RWPE2 (cell line): Measurements from ENCODE around the gene LONP1.

Experiments
- ATAC-seq: fragments of 200-7000 bp; cut with Tn5 transposase; 3 replicates; pipeline ENCODE4 v1.9.1; 2021; ENCODE audit warnings: low read depth
- DNase-seq: peaks from one replicate; pipeline ENCODE4 v3.0.0-alpha.2; 2020; ENCODE audit warnings: low spot score
- H3K27ac ChIP-seq: fragments of 450-650 bp; 2 replicates; pipeline ENCODE4 v1.5.1; 2017; ENCODE audit warnings: mild to moderate bottlenecking; ENCODE audit not compliant: poor library complexity, severe bottlenecking
- H3K27me3 ChIP-seq: fragments of 250-450 bp; sonication (Bioruptor Pico); 2 replicates; pipeline ENCODE4 v1.5.1; 2021; ENCODE audit warnings: mild to moderate bottlenecking, moderate library complexity; ENCODE audit not compliant: insufficient read depth, poor library complexity, severe bottlenecking
- H3K36me3 ChIP-seq: fragments of 250-450 bp; sonication (Bioruptor Pico); 2 replicates; pipeline ENCODE4 v1.5.1; 2020; ENCODE audit warnings: low read depth, mild to moderate bottlenecking, moderate library complexity
- H3K4me1 ChIP-seq: fragments of 250-450 bp; sonication (Bioruptor Pico); 2 replicates; pipeline ENCODE4 v1.5.1; 2021; ENCODE audit warnings: mild to moderate bottlenecking, moderate library complexity; ENCODE audit not compliant: insufficient read depth, poor library complexity, severe bottlenecking
- H3K4me3 ChIP-seq: fragments of 250-450 bp; sonication (Bioruptor Pico); 2 replicates; pipeline ENCODE4 v1.5.1; 2021; ENCODE audit warnings: mild to moderate bottlenecking, moderate library complexity; ENCODE audit not compliant: severe bottlenecking
- H3K9me3 ChIP-seq: fragments of 250-450 bp; sonication (Bioruptor Pico); 2 replicates; pipeline ENCODE4 v1.5.1; 2021; ENCODE audit warnings: mild to moderate bottlenecking, moderate library complexity; ENCODE audit not compliant: severe bottlenecking
- CTCF ChIP-seq: fragments of 450-650 bp; IDR thresholded peaks from one replicate; pipeline ENCODE4 v1.5.1; 2017; ENCODE audit warnings: mild to moderate bottlenecking, moderate library complexity; ENCODE audit not compliant: poor library complexity, severe bottlenecking

Gene LONP1

GRCh38 chr19:5654931-5655330, 65.0 kb downstream of the LONP1 start:
- no peak overlapping the region for H3K4me3 ChIP-seq
- TF ChIP-seq CTCF, result no peak
- DNase-seq (no peak), ATAC-seq (no peak)
- no peak overlapping the region for H3K27ac ChIP-seq
- H3K9me3 ChIP-seq, result no peaks in the 10 kb centered on the region
- H3K4me1 ChIP-seq, result no peaks in the 10 kb centered on the region
- no peaks in the 10 kb centered on the region for H3K27me3 ChIP-seq
- peaks cover 93% of the 10 kb centered on the region for H3K36me3 ChIP-seq

GRCh38 chr19:5652261-5652660, 67.7 kb downstream of the LONP1 start:
- H3K27ac ChIP-seq, result no peak overlapping the region
- no peaks in the 10 kb centered on the region for H3K9me3 ChIP-seq
- no peak for ATAC-seq
- no peak for DNase-seq
- TF ChIP-seq CTCF, result no peak
- H3K4me3 ChIP-seq, result no peak overlapping the region
- H3K36me3 ChIP-seq, result peaks cover 87% of the 10 kb centered on the region
- no peaks in the 10 kb centered on the region for H3K27me3 ChIP-seq
- H3K4me1 ChIP-seq, result no peaks in the 10 kb centered on the region

GRCh38 chr19:5651361-5651760, 68.6 kb downstream of the LONP1 start:
- ATAC-seq (no peak), DNase-seq (no peak)
- H3K4me3 ChIP-seq, result no peak overlapping the region
- no peaks in the 10 kb centered on the region for H3K4me1 ChIP-seq
- no peaks in the 10 kb centered on the region for H3K27me3 ChIP-seq
- H3K9me3 ChIP-seq, result no peaks in the 10 kb centered on the region
- no peak overlapping the region for H3K27ac ChIP-seq
- peaks cover 89% of the 10 kb centered on the region for H3K36me3 ChIP-seq
- no peak for TF ChIP-seq CTCF

- DNase-seq (no peak), ATAC-seq (no peak)
- Histone ChIP-seq H3K4me1 (no peaks in the 10 kb centered on the region), H3K27ac (no peak overlapping the region), H3K4me3 (no peak overlapping the region), H3K9me3 (no peaks in the 10 kb centered on the region), H3K27me3 (no peaks in the 10 kb centered on the region), H3K36me3 (peaks cover 90% of the 10 kb centered on the region)
- TF ChIP-seq CTCF, result no peak
Observed at GRCh38 chr19:5648464-5648863, 71.5 kb downstream of the LONP1 start.

GRCh38 chr19:5646703-5647102, 73.2 kb downstream of the LONP1 start:
- peaks cover 87% of the 10 kb centered on the region for H3K36me3 ChIP-seq
- no peaks in the 10 kb centered on the region for H3K9me3 ChIP-seq
- no peaks in the 10 kb centered on the region for H3K27me3 ChIP-seq
- ATAC-seq (no peak), DNase-seq (no peak)
- no peak overlapping the region for H3K27ac ChIP-seq
- TF ChIP-seq CTCF, result no peak
- no peak overlapping the region for H3K4me3 ChIP-seq
- H3K4me1 ChIP-seq, result no peaks in the 10 kb centered on the region
